Measurements from ENCODE around the gene ZHX3. TPM values are rescaled to one million over a fixed set of nuclear protein-coding genes. Genes with fewer than 3 reads are reported as not detected.
A peak's percentile ranks its signal among the peaks of the same experiment; 100 is the strongest.

ZHX3 gene
- total and polyA plus RNA-seq, 11 donors, result 10.9 to 43.9 (median 32.3) TPM

GRCh38 chr20:41260734-41261220 lies 56.8 kb downstream of the ZHX3 start:
- DNase-seq (no peak), ATAC-seq (peak in 1 of 4 donors; percentile 45)
- H3K36me3 ChIP-seq, result peaks cover 0 to 2% (median 0%) of the 10 kb centered on the region in 9 donors
- intact Hi-C loops (cut with DNase I), result no loop called here
- peaks cover 0 to 24% (median 8%) of the 10 kb centered on the region in 12 donors for H3K4me1 ChIP-seq
- 66 to 74% (median 70%) methylated on average over 1 of the region's 1 CpG for WGBS, 4 donors
- H3K27ac ChIP-seq, result peak overlapping the region in 8 of 12 donors; percentile 4 to 70 (median 31)
- no peaks in the 10 kb centered on the region for H3K27me3 ChIP-seq
- TF ChIP-seq CTCF (IDR thresholded peaks at IDR 0.05), result no peak
- no peak for TF ChIP-seq POLR2A (IDR thresholded peaks at IDR 0.05)
- no peak overlapping the region for H3K4me3 ChIP-seq
- no peaks in the 10 kb centered on the region for H3K9me3 ChIP-seq

GRCh38 chr20:41259309-41259708 lies 58.2 kb downstream of the ZHX3 start:
- Histone ChIP-seq H3K27ac (no peak overlapping the region), H3K9me3 (no peaks in the 10 kb centered on the region), H3K4me3 (no peak overlapping the region), H3K27me3 (no peaks in the 10 kb centered on the region), H3K4me1 (peaks cover 0 to 24% (median 8%) of the 10 kb centered on the region in 12 donors), H3K36me3 (no peaks in the 10 kb centered on the region)
- DNase-seq (no peak), ATAC-seq (no peak)
- intact Hi-C loops (cut with DNase I), result no loop called here
- TF ChIP-seq POLR2A (IDR thresholded peaks at IDR 0.05), result no peak
- no peak for TF ChIP-seq CTCF (IDR thresholded peaks at IDR 0.05)

GRCh38 chr20:41258474-41258873 lies 59.1 kb downstream of the ZHX3 start:
- H3K27me3 ChIP-seq, result no peaks in the 10 kb centered on the region
- no peak overlapping the region for H3K27ac ChIP-seq
- intact Hi-C loops (cut with DNase I), result no loop called here
- H3K4me1 ChIP-seq, result peaks cover 0 to 24% (median 8%) of the 10 kb centered on the region in 12 donors
- ATAC-seq (no peak), DNase-seq (no peak)
- H3K9me3 ChIP-seq, result no peaks in the 10 kb centered on the region
- no peaks in the 10 kb centered on the region for H3K36me3 ChIP-seq
- TF ChIP-seq POLR2A (IDR thresholded peaks at IDR 0.05), result no peak
- TF ChIP-seq CTCF (IDR thresholded peaks at IDR 0.05), result no peak
- 86 to 94% (median 91%) methylated on average over 3 of the region's 3 CpGs for WGBS, 4 donors
- no peak overlapping the region for H3K4me3 ChIP-seq

GRCh38 chr20:41256516-41256915 lies 61.0 kb downstream of the ZHX3 start:
- DNase-seq, result no peak

More at GRCh38 chr20:41256516-41256915, 61.0 kb downstream of the ZHX3 start:
- H3K4me1 ChIP-seq, result peaks cover 0 to 14% (median 6%) of the 10 kb centered on the region in 12 donors
- H3K4me3 ChIP-seq, result no peak overlapping the region
- 97 to 100% (median 97%) methylated on average over 5 of the region's 5 CpGs for WGBS, 4 donors
- intact Hi-C loops (cut with DNase I), result no loop called here
- H3K36me3 ChIP-seq, result no peaks in the 10 kb centered on the region
- no peaks in the 10 kb centered on the region for H3K27me3 ChIP-seq
- no peaks in the 10 kb centered on the region for H3K9me3 ChIP-seq
- TF ChIP-seq POLR2A (IDR thresholded peaks at IDR 0.05) (no peak), CTCF (IDR thresholded peaks at IDR 0.05) (no peak)
- no peak overlapping the region for H3K27ac ChIP-seq
- ATAC-seq, result no peak

Data from heart left ventricle (tissue), 16 donors.